GM18505 (cell line): ENCODE measurements around the gene ADGRF3.
"Not testable (repeated sequence)": the region's sequence is repeated elsewhere in the genome, so short reads cannot be mapped to it uniquely, and the experiment has no call there.

ENCODE experiments used
- ATAC-seq: cut with Tn5 transposase; IDR thresholded peaks from one replicate; pipeline ENCODE4 v1.9.1; 2021; ENCODE audit not compliant: unreplicated experiment
- POLR2A ChIP-seq: IDR thresholded peaks from 4 replicates; pipeline ENCODE4 v1.6.1; 2011; ENCODE audit warnings: borderline replicate concordance; ENCODE audit not compliant: insufficient read depth, insufficient read length; ENCODE audit errors: extremely low read depth

Gene ADGRF3

GRCh38 chr2:26345283-26345544 lies 1.4 kb downstream of the ADGRF3 start:
- ATAC-seq = no peak
- TF ChIP-seq POLR2A = no peak

- ATAC-seq = no peak
- TF ChIP-seq POLR2A = no peak
Observed at GRCh38 chr2:26344581-26345282, 1.9 kb downstream of the ADGRF3 start.

DNA sequence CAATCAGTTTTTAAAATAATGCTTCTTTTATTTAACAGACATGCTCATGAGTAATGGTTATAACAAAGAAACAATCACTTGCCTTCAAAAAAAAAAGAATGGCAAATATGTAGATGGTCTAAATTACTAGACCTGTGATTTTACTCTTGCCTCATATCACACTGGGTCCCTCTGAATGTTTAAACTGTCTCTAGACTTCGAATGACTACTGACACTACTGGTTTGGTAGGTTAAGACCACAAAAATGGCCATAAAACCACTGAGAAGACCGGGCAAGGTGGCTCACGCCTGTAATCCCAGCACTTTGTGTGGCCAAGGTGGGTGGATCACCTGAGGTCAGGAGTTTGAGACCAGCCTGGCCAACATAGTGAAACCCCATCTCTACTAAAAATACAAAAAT lies 5.8 kb downstream of the ADGRF3 start:
- no peak for ATAC-seq
- no peak for TF ChIP-seq POLR2A

GRCh38 chr2:26337298-26337697 lies 9.3 kb downstream of the ADGRF3 start:
- TF ChIP-seq POLR2A = no peak
- no peak for ATAC-seq

DNA sequence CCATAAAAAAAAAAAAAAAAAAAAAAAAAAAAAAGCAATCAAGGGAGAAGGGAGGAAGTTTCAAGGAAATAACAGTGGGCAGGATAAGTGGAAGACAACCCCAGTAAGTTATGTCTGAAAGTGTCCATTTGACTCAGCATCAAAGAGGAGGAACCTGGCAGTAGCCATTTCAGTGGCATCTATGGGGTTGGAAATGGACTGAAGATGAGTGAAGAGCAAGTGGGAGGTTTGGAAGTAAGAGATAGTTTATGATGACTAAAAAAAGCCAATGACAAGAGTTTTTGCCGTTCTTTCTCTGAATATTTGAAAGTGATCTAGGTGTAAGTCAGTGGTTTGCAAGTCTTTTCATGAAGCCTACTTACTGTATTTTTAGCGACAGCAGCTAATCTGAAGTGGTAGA lies 9.9 kb downstream of the ADGRF3 start:
- TF ChIP-seq POLR2A = no peak
- ATAC-seq = no peak

GRCh38 chr2:26335231-26335630 lies 11.4 kb downstream of the ADGRF3 start:
- ATAC-seq = no peak
- no peak for TF ChIP-seq POLR2A

- ATAC-seq = no peak
- no peak for TF ChIP-seq POLR2A
Observed at GRCh38 chr2:26333293-26333692, 13.3 kb downstream of the ADGRF3 start.

- ATAC-seq = not testable (repeated sequence)
Observed at GRCh38 chr2:26331321-26331720, 15.3 kb downstream of the ADGRF3 start.

DNA sequence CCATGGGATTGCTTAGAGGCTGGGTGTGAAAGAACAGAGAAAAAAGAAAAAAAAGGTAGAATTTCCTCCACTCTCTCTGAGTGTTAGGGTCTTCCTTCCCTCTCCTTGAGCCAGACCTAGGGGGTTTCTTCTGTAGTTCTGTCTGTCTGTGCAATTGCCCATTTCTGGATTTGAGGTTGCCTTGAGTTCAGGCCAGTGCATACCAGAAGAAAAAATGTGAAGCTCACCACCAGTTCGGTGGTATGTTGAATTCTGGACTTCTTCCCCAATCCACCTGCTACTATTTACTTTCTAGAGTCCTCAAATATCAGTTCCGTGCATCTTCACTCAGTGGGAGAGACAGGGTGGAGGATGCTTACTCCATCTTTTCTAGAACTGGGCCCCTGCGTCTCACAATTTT lies 16.0 kb downstream of the ADGRF3 start:
- no peak for ATAC-seq
- no peak for TF ChIP-seq POLR2A

DNA sequence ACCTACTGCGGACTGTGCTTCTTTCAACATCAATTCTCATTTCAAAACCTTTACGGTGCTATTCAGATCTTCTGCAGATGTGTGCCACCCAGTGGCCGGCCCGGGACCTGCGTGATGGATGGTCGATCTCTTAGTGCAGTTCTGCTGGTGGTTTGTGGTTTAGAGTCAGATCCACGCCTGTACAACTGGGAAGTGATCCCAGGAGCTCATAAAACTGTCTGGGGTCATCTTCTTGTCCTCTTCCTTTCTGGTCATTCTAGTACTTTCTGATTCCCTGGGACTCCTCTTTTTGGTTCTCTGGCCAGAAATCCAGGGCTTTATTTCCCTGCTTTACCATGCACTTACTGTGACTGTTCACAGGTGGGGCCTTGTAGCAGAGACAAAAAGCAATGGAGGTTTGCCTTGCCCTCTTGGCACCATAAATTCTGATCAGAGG lies 16.5 kb downstream of the ADGRF3 start:
- TF ChIP-seq POLR2A = no peak

DNA sequence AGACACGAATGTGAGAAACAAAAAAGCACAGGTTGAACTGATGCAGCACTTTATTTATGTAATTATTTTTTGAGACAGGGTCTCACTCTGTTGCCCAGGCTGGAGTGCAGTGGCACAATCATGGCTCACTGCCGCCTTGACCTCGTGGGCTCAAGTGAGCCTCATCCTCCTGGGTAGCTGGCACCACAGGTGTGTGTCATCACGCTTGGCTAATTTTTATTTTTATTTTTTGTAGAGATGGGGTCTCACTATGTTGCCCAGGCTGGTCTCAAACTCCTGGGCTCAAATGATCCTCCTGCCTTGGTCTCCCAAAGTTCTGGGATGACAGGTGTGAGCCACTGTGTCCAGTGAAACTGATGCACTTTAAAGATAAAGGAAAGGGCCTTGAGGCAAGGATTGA lies 17.5 kb downstream of the ADGRF3 start:
- ATAC-seq = not testable (repeated sequence)

More for the DNA sequence above, 16.5 kb downstream of the ADGRF3 start:
- peak; percentile 53 for ATAC-seq

DNA sequence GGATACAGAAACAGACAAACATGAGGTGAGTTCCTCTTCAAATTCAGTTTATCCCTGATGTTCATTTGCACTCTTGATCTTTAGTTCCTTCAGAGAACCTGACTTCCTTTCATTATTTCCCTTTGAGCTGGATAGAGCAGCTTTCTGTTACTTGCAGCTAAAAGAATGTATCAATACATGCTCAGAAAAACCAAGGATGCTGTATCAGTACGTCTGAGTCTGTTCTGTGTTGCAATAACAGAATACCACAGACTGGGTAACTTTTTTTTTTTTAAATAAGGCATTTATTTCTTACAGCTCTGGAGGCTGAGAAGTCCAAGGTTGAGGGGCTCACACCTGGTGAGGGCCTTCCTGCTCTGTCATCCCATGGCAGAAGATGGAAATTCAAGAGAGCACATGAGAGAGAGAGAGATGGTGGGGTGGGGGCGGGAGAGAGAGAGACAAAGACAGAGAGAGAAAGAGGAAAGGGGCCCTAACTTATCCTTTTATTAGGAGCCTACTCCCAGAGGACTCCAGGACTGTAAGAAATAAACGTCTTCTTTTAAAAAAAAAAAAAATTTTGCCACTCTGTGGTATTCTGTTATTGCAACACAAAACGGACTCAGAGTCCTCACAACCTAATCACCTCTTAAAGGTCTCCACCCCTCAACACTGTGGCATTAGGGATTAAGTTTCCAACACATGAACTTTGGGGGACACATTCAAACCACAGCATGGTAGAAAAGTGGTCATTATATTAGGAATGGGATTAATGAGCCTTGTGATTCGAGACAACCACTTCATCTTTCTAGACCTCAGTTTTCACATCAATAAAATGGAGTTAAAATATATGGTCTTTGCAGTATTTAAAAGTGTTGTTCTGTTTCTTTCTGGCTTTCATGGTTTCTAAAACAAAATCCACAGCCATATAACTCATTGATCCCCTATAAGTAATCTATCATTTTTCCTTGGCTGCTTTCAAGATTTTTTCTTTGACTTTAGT lies 19.0 kb downstream of the ADGRF3 start:
- no peak for TF ChIP-seq POLR2A
- ATAC-seq = no peak

- TF ChIP-seq POLR2A = no peak
- ATAC-seq = no peak
Observed at GRCh38 chr2:26326514-26326913, 20.1 kb downstream of the ADGRF3 start.

DNA sequence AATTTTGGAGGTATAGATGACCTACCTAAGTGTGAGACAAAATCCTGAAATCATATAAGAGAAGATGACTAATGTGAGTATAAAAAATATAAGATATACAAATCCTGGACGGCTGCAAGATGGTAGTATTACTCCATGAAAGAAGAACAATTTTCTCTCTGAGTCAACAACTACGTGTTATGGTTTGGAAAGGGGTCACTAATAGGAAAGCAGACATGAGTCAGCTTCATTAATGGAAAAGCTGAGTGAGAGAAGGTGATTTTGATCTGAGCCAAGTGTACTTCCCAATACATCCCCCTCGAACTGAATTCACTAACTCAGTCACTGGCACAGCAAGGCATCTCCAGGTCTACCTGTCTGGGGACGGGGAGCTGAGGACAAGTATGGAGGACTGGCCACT lies 20.7 kb downstream of the ADGRF3 start:
- TF ChIP-seq POLR2A = no peak
- ATAC-seq = no peak
